Measurements from ENCODE around the gene BCL11A. TPM values are rescaled to one million over a fixed set of nuclear protein-coding genes. Genes with fewer than 3 reads are reported as not detected.

The BCL11A gene
- polyA plus RNA-seq, 1 donor (not counting 4 experiments of a cell fraction or from before 2014, with no cell fraction given) = 5.0 TPM

- Histone ChIP-seq H3K79me2 (ENCODE audit: control insufficient read depth, insufficient read depth, low read length) (no peaks in the 10 kb centered on the region), H3K4me3 (ENCODE audit: control insufficient read depth in 2 of 3, extremely low read depth in 1 of 3, insufficient read depth in 2 of 3, low read depth in 1 of 3, low read length in 3 of 3) (no peak overlapping the region), H3K9me3 (ENCODE audit: control insufficient read depth, low read depth, low read length) (no peaks in the 10 kb centered on the region), H3K4me1 (ENCODE audit: control insufficient read depth, extremely low read depth, insufficient read depth, low read length) (no peaks in the 10 kb centered on the region), H3K9me1 (ENCODE audit: control insufficient read depth, extremely low read depth, insufficient read depth, low read length) (no peaks in the 10 kb centered on the region), H3K4me2 (ENCODE audit: control insufficient read depth, extremely low read depth, insufficient read depth, low read depth, low read length) (no peak overlapping the region), H3K27ac (ENCODE audit: control insufficient read depth, insufficient read depth, low read length) (no peak overlapping the region), H3K27me3 (ENCODE audit: control insufficient read depth, extremely low read depth, insufficient read depth, low read length) (no peaks in the 10 kb centered on the region), H3K36me3 (ENCODE audit: control insufficient read depth in 2 of 2, extremely low read depth in 1 of 2, insufficient read depth in 2 of 2, low read length in 2 of 2) (no peaks in the 10 kb centered on the region), H2AFZ (ENCODE audit: control insufficient read depth, low read length) (no peak overlapping the region), H4K20me1 (ENCODE audit: control insufficient read depth, extremely low read depth, insufficient read depth, low read length) (no peaks in the 10 kb centered on the region), H3K9ac (ENCODE audit: control insufficient read depth, extremely low read depth, insufficient read depth, low read length) (no peak overlapping the region)
- no peak for TF ChIP-seq CTCF (optimal IDR thresholded peaks at IDR 0.05 in 1 of 3, IDR thresholded peaks at IDR 0.05 in 1 of 3, conservative IDR thresholded peaks at IDR 0.05 in 1 of 3; ENCODE audit: extremely low read depth in 1 of 3, insufficient read depth in 2 of 3, low read length in 3 of 3)
- TF ChIP-seq EZH2 (IDR thresholded peaks at IDR 0.05; ENCODE audit: low read length) = no peak
- dilution Hi-C loops (cut with MboI; ENCODE audit: extremely low pct_ligation_motif_present, low sequenced_read_pairs) = no loop called here
- no peak for FAIRE-seq
- no peak for DNase-seq (ENCODE audit: low read depth, low spot score)
Observed at GRCh38 chr2:60450488-60450887, 103.0 kb downstream of the BCL11A start.

- no peaks in the 10 kb centered on the region for H3K36me3 ChIP-seq (ENCODE audit: control insufficient read depth in 2 of 2, extremely low read depth in 1 of 2, insufficient read depth in 2 of 2, low read length in 2 of 2)
- no peaks in the 10 kb centered on the region for H3K9me3 ChIP-seq (ENCODE audit: control insufficient read depth, low read depth, low read length)
- dilution Hi-C loops (cut with MboI; ENCODE audit: extremely low pct_ligation_motif_present, low sequenced_read_pairs) = no loop called here
- no peak overlapping the region for H3K4me2 ChIP-seq (ENCODE audit: control insufficient read depth, extremely low read depth, insufficient read depth, low read depth, low read length)
- no peak overlapping the region for H3K4me3 ChIP-seq (ENCODE audit: control insufficient read depth in 2 of 3, extremely low read depth in 1 of 3, insufficient read depth in 2 of 3, low read depth in 1 of 3, low read length in 3 of 3)
- no peaks in the 10 kb centered on the region for H3K27me3 ChIP-seq (ENCODE audit: control insufficient read depth, extremely low read depth, insufficient read depth, low read length)
- no peaks in the 10 kb centered on the region for H3K9me1 ChIP-seq (ENCODE audit: control insufficient read depth, extremely low read depth, insufficient read depth, low read length)
- TF ChIP-seq EZH2 (IDR thresholded peaks at IDR 0.05; ENCODE audit: low read length) (no peak), CTCF (optimal IDR thresholded peaks at IDR 0.05 in 1 of 3, IDR thresholded peaks at IDR 0.05 in 1 of 3, conservative IDR thresholded peaks at IDR 0.05 in 1 of 3; ENCODE audit: extremely low read depth in 1 of 3, insufficient read depth in 2 of 3, low read length in 3 of 3) (no peak)
- H3K4me1 ChIP-seq (ENCODE audit: control insufficient read depth, extremely low read depth, insufficient read depth, low read length) = no peaks in the 10 kb centered on the region
- DNase-seq (ENCODE audit: low read depth, low spot score) (no peak), FAIRE-seq (no peak)
- no peaks in the 10 kb centered on the region for H4K20me1 ChIP-seq (ENCODE audit: control insufficient read depth, extremely low read depth, insufficient read depth, low read length)
- H3K79me2 ChIP-seq (ENCODE audit: control insufficient read depth, insufficient read depth, low read length) = no peaks in the 10 kb centered on the region
- no peak overlapping the region for H3K27ac ChIP-seq (ENCODE audit: control insufficient read depth, insufficient read depth, low read length)
- H3K9ac ChIP-seq (ENCODE audit: control insufficient read depth, extremely low read depth, insufficient read depth, low read length) = no peak overlapping the region
- H2AFZ ChIP-seq (ENCODE audit: control insufficient read depth, low read length) = no peak overlapping the region
Observed at GRCh38 chr2:60447943-60448342, 105.5 kb downstream of the BCL11A start.

Measured in keratinocyte (primary cell).